Gastrocnemius medialis (tissue), 4 donors: ENCODE data around the gene PTPN11. TPM values are rescaled to one million over a fixed set of nuclear protein-coding genes. Genes with fewer than 3 reads are reported as not detected.

Experiments used
- ATAC-seq, 2 donors: fragments of 150-250 bp; one replicate each; pipeline ENCODE4 v1.9.1; 2016
- DNase-seq, 2 donors: peaks; one replicate each; pipeline ENCODE4 v3.0.0-alpha.2; 2019
- H3K27ac ChIP-seq, 4 donors: fragments of 200-600 bp; sonication (generic); 1 replicate in 1 of 4; 2 replicates in 3 of 4; pipeline ENCODE4 v1.5.1; 2016 to 2018; ENCODE audit warnings: mild to moderate bottlenecking in 2 of 4, moderate library complexity in 1 of 4
- H3K27me3 ChIP-seq, 3 donors: fragments of 200-600 bp; sonication (generic) in 2 of 3; 1 replicate in 1 of 3; 2 replicates in 2 of 3; pipeline versions ENCODE4 v1.5.1 to v1.6.0; 2016 to 2019; ENCODE audit warnings: mild to moderate bottlenecking in 1 of 3, moderate library complexity in 1 of 3
- H3K36me3 ChIP-seq, 2 donors: fragments of 200-600 bp; sonication (generic) in 1 of 2; one replicate each; pipeline ENCODE4 v1.5.1; 2017 to 2018
- H3K4me1 ChIP-seq, 2 donors: fragments of 200-600 bp; sonication (generic) in 1 of 2; one replicate each; pipeline ENCODE4 v1.5.1; 2016 to 2017; ENCODE audit warnings: mild to moderate bottlenecking in 2 of 2
- H3K4me3 ChIP-seq, 4 donors: fragments of 200-600 bp; sonication (generic) in 3 of 4; 1 replicate in 1 of 4; 2 replicates in 3 of 4; pipeline ENCODE4 v1.5.1; 2016 to 2019; ENCODE audit warnings: mild to moderate bottlenecking in 2 of 4
- H3K9me3 ChIP-seq, 3 donors: fragments of 200-600 bp; sonication (generic) in 2 of 3; 1 replicate in 1 of 3; 2 replicates in 2 of 3; pipeline ENCODE4 v1.5.1; 2016 to 2019
- POLR2A ChIP-seq, 2 donors: fragments of 450-650 bp; IDR thresholded peaks; one replicate each; pipeline ENCODE4 v1.6.1; 2017; ENCODE audit warnings: antibody characterized with exemption in 2 of 2, mild to moderate bottlenecking in 2 of 2, moderate library complexity in 2 of 2
- in situ Hi-C, 4 donors: fragments of 200-750 bp; cut with MboI; loops; one replicate each; pipeline versions ENCODE4 v1.15.0 to v1.8.0; 2017; ENCODE audit warnings: low sequenced_read_pairs in 4 of 4
- intact Hi-C: fragments of 100-400 bp; cut with DNase I; formaldehyde crosslinking; loops from one replicate; pipeline ENCODE4 v1.15.1; 2023; ENCODE audit warnings: low total_unique reads
- total RNA-seq, 4 donors: library from RNA; depleted of rRNA; stranded (reverse); fragments of >200 nt; gene quantifications; one replicate each; pipeline versions ENCODE4 v1.1.0 to v1.2.3, GENCODE V29; 2016
- TF ChIP-seq, protein P1 (sequence below), 5 experiments: fragments of 450-650 bp in 3 of 5; fragments of 200-600 bp in 2 of 5; sonication (generic) in 2 of 5; IDR thresholded peaks in 4 of 5; conservative IDR thresholded peaks in 1 of 5; 1 replicate in 4 of 5; 2 replicates in 1 of 5; pipeline ENCODE4 v1.5.1; 2016 to 2019; ENCODE audit warnings: antibody characterized with exemption in 5 of 5, mild to moderate bottlenecking in 3 of 5, moderate library complexity in 3 of 5

PTPN11 gene
- total RNA-seq, 4 donors from 2014 or later: 112 to 235 (median 163) TPM

DNA sequence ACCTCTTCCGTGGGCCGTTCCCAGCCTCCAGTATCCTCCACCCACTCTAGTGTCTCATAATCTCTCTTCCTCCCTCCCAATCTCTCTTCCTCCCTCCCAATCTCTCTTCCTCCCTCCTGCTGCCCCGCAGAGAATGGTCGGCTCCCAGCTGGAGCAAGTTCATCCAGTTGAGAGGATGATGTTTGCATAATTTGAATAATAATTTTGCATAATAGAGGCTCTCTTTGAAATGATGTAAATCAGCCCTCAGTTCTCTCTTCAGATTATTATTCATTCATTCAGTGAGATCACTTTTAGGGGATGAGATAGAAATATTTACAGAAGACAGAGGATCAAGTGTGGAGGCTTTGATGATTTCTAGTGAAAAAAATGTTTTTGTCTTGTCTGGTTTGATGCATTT is 125.0 kb downstream of the PTPN11 start:
- no peaks in the 10 kb centered on the region for H3K4me1 ChIP-seq
- no peaks in the 10 kb centered on the region for H3K36me3 ChIP-seq
- no peak overlapping the region for H3K4me3 ChIP-seq
- TF ChIP-seq POLR2A (IDR thresholded peaks at IDR 0.05): no peak
- TF ChIP-seq, protein P1, sequence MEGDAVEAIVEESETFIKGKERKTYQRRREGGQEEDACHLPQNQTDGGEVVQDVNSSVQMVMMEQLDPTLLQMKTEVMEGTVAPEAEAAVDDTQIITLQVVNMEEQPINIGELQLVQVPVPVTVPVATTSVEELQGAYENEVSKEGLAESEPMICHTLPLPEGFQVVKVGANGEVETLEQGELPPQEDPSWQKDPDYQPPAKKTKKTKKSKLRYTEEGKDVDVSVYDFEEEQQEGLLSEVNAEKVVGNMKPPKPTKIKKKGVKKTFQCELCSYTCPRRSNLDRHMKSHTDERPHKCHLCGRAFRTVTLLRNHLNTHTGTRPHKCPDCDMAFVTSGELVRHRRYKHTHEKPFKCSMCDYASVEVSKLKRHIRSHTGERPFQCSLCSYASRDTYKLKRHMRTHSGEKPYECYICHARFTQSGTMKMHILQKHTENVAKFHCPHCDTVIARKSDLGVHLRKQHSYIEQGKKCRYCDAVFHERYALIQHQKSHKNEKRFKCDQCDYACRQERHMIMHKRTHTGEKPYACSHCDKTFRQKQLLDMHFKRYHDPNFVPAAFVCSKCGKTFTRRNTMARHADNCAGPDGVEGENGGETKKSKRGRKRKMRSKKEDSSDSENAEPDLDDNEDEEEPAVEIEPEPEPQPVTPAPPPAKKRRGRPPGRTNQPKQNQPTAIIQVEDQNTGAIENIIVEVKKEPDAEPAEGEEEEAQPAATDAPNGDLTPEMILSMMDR (IDR thresholded peaks at IDR 0.05 in 4 of 5, conservative IDR thresholded peaks at IDR 0.05 in 1 of 5): no peak
- DNase-seq (no peak), ATAC-seq (no peak)
- H3K27ac ChIP-seq: no peak overlapping the region
- H3K27me3 ChIP-seq: no peaks in the 10 kb centered on the region
- H3K9me3 ChIP-seq: no peaks in the 10 kb centered on the region
- intact Hi-C loops: no loop called here
- in situ Hi-C loops: no loop called here

DNA sequence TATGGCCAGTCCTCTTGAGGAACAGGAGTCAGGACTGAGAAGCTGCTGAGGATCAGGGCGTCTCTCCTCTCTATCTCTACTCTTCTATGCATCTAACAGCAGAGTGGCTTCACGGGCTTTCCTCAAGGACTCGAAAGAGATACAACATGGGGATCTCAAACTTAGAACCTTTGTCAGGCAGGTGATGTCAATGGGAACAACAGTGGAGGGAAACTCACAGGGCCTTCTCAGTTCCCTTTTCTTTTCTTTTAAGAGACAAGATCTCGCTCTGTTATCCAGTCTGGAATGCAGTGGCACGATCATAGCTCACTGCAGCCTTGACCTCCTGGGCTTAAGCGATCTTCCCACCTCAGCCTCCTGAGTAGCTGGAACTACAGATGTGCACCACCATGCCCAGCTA is 127.6 kb downstream of the PTPN11 start:
- in situ Hi-C loops: no loop called here
- DNase-seq: no peak
- Histone ChIP-seq H3K27me3 (no peaks in the 10 kb centered on the region), H3K36me3 (no peaks in the 10 kb centered on the region), H3K4me1 (no peaks in the 10 kb centered on the region), H3K9me3 (no peaks in the 10 kb centered on the region), H3K27ac (no peak overlapping the region), H3K4me3 (no peak overlapping the region)
- TF ChIP-seq, protein P1 (IDR thresholded peaks at IDR 0.05 in 4 of 5, conservative IDR thresholded peaks at IDR 0.05 in 1 of 5): no peak
- TF ChIP-seq POLR2A (IDR thresholded peaks at IDR 0.05): no peak
- intact Hi-C loops: no loop called here
- ATAC-seq: no peak

DNA sequence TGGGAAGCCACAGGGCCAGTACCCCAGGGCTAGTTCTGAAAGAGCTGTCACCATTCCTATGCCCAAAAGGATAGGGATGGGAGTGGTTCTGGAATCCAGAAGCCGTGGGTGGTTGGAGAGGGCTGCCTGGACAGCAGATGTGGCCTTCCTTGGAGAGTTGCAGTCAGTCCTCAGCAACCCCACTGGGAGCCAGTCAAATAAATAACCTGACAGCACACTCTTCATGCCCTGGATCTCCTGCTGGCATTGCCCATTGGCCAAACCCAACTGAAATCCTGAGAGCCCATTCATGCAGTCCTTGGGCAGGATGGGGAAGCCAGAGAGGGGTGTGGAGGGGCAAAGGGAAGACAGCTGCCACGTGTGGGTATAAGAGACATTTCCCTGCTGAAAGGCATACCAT is 128.2 kb downstream of the PTPN11 start:
- H3K36me3 ChIP-seq: no peaks in the 10 kb centered on the region
- H3K4me3 ChIP-seq: no peak overlapping the region
- no peak overlapping the region for H3K27ac ChIP-seq
- no peaks in the 10 kb centered on the region for H3K27me3 ChIP-seq
- in situ Hi-C loops (no loop called here), intact Hi-C loops (no loop called here)
- no peaks in the 10 kb centered on the region for H3K4me1 ChIP-seq
- no peak for TF ChIP-seq POLR2A (IDR thresholded peaks at IDR 0.05)
- TF ChIP-seq, protein P1 (IDR thresholded peaks at IDR 0.05 in 4 of 5, conservative IDR thresholded peaks at IDR 0.05 in 1 of 5): no peak
- DNase-seq (no peak), ATAC-seq (no peak)
- no peaks in the 10 kb centered on the region for H3K9me3 ChIP-seq

DNA sequence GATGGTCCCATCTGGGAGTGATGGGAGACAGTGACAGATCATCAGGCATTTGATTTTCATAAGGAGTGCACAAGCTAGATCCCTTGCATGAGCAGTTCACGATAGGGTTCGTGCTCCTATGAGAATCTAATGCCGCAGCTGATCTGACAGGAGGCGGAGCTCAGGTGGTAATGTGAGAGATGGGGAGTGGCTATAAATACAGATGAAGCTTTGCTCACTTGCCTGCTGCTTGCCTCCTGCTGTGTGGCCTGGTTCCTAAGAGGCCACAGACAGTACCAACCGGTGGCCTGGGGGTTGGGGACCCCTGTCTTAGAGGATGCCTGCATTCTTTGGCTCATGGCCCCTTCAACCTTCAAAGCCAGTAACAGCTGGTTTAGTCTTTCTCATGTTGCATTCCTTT is 130.3 kb downstream of the PTPN11 start:
- no peaks in the 10 kb centered on the region for H3K27me3 ChIP-seq
- no peak overlapping the region for H3K27ac ChIP-seq
- H3K36me3 ChIP-seq: no peaks in the 10 kb centered on the region
- no peak for DNase-seq
- no peak overlapping the region for H3K4me3 ChIP-seq
- intact Hi-C loops: no loop called here
- in situ Hi-C loops: no loop called here
- no peaks in the 10 kb centered on the region for H3K9me3 ChIP-seq
- H3K4me1 ChIP-seq: no peaks in the 10 kb centered on the region
- TF ChIP-seq, protein P1 (IDR thresholded peaks at IDR 0.05 in 4 of 5, conservative IDR thresholded peaks at IDR 0.05 in 1 of 5): no peak
- no peak for TF ChIP-seq POLR2A (IDR thresholded peaks at IDR 0.05)
- no peak for ATAC-seq

DNA sequence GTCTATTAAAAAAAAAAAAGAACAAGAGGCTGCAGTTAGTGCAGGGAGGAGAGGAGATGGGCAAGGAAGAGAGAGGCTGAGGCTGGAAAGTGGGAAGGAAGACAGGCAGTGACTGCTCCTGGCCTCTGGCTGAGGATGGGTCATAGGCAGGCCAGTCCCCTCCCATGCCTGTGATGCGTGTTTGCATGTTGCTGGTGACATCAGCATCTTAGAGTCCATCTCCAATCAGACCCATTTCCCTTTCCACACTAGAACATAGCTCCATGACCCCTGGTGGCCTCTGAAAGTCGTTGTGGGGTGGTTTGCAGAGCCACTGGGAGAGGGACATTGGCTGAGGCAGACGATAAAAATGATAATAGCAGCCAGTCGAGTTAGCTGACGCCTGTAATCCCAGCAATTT is 132.9 kb downstream of the PTPN11 start:
- Histone ChIP-seq H3K9me3 (no peaks in the 10 kb centered on the region), H3K36me3 (no peaks in the 10 kb centered on the region), H3K27ac (no peak overlapping the region), H3K4me3 (no peak overlapping the region), H3K4me1 (no peaks in the 10 kb centered on the region), H3K27me3 (no peaks in the 10 kb centered on the region)
- in situ Hi-C loops (no loop called here), intact Hi-C loops (no loop called here)
- no peak for TF ChIP-seq POLR2A (IDR thresholded peaks at IDR 0.05)
- TF ChIP-seq, protein P1 (IDR thresholded peaks at IDR 0.05 in 4 of 5, conservative IDR thresholded peaks at IDR 0.05 in 1 of 5): no peak
- DNase-seq (no peak), ATAC-seq (no peak)
